Spleen (tissue), 11 donors: ENCODE results near the gene GCDH. TPM values are rescaled to one million over a fixed set of nuclear protein-coding genes. Genes with fewer than 3 reads are reported as not detected.

Experiments
- DNase-seq: peaks from one replicate; pipeline ENCODE4 v3.0.0-alpha.2; 2020
- H3K27ac ChIP-seq, 8 donors: fragments of 200-600 bp; sonication (generic) in 7 of 8; 1 replicate in 4 of 8; 2 replicates in 4 of 8; pipeline versions ENCODE4 v1.5.0 to v1.8.0; 2016 to 2021; ENCODE audit warnings: inconsistent platforms in 4 of 8, mild to moderate bottlenecking in 4 of 8, moderate library complexity in 1 of 8
- H3K27me3 ChIP-seq, 7 donors: fragments of 200-600 bp; sonication (generic) in 6 of 7; replicated peaks in 1 of 7; 1 replicate in 4 of 7; 2 replicates in 3 of 7; pipeline versions ENCODE4 v1.5.0 to v1.8.0; 2016 to 2021; ENCODE audit warnings: inconsistent platforms in 3 of 7, mild to moderate bottlenecking in 1 of 7
- H3K36me3 ChIP-seq, 6 donors: fragments of 200-600 bp; sonication (generic) in 5 of 6; 1 replicate in 4 of 6; 2 replicates in 2 of 6; pipeline versions ENCODE4 v1.5.0 to v1.8.0; 2016 to 2021; ENCODE audit warnings: inconsistent platforms in 2 of 6
- H3K4me1 ChIP-seq, 6 donors: fragments of 200-600 bp; sonication (generic) in 5 of 6; 1 replicate in 3 of 6; 2 replicates in 3 of 6; pipeline versions ENCODE4 v1.5.0 to v1.8.0; 2016 to 2021; ENCODE audit warnings: inconsistent platforms in 3 of 6
- H3K4me3 ChIP-seq, 8 donors: fragments of 200-600 bp; sonication (generic) in 7 of 8; 1 replicate in 4 of 8; 2 replicates in 4 of 8; pipeline versions ENCODE4 v1.5.0 to v1.8.0; 2016 to 2021; ENCODE audit warnings: inconsistent platforms in 4 of 8, mild to moderate bottlenecking in 4 of 8, moderate library complexity in 2 of 8
- H3K9me3 ChIP-seq, 8 donors: fragments of 200-600 bp; sonication (generic) in 7 of 8; 1 replicate in 4 of 8; 2 replicates in 4 of 8; pipeline versions ENCODE4 v1.5.0 to v1.8.0; 2016 to 2021; ENCODE audit warnings: inconsistent platforms in 4 of 8
- POLR2A ChIP-seq, 3 donors: fragments of 450-650 bp; IDR thresholded peaks; one replicate each; pipeline ENCODE4 v1.5.1; 2017; ENCODE audit warnings: antibody characterized with exemption in 3 of 3, mild to moderate bottlenecking in 1 of 3
- POLR2AphosphoS5 ChIP-seq, 3 donors: sonication (generic); formaldehyde crosslinking; IDR thresholded peaks; one replicate each; pipeline ENCODE4 v1.5.1; 2017; ENCODE audit warnings: antibody characterized with exemption in 3 of 3
- WGBS, 5 donors: extraction: QIAGEN DNeasy Blood & Tissue Kit in 3 of 5; methylation state at CpG; one replicate each; pipeline versions ENCODE4 v1.1.5 to v1.1.7; 2013 to 2018; 5-methylcytosine and 5-hydroxymethylcytosine counted together
- intact Hi-C: fragments of 100-400 bp; cut with DNase I; formaldehyde crosslinking; loops from one replicate; pipeline ENCODE4 v1.15.0; 2023; ENCODE audit warnings: low total_unique reads
- polyA plus RNA-seq, 3 donors: library from polyadenylated mRNA; stranded (reverse); fragments of 200-250 nt; gene quantifications; one replicate each; pipeline ENCODE4 v1.2.1, GENCODE V29; 2013
- total RNA-seq, 7 donors: library from RNA; depleted of rRNA in 3 of 7; stranded (reverse); fragments of >200 nt in 3 of 7; fragmentation: NEBNext Ultra II Directional in 4 of 7; extraction: Animal tissue kit (Norgen Biotek cat#: 25700) in 4 of 7; gene quantifications; one replicate each; pipeline versions ENCODE4 v1.1.0 to v1.2.1, GENCODE V29; 2016 to 2021
- TF ChIP-seq, protein P1 (sequence below), 11 experiments: fragments of 200-600 bp in 7 of 11; fragments of 450-650 bp in 4 of 11; sonication (generic) in 4 of 11; IDR thresholded peaks in 8 of 11; conservative IDR thresholded peaks in 3 of 11; 1 replicate in 7 of 11; 2 replicates in 4 of 11; pipeline versions ENCODE4 v1.4.0 to v1.8.0; 2016 to 2021; ENCODE audit warnings: antibody characterized with exemption in 11 of 11, inconsistent platforms in 4 of 11, mild to moderate bottlenecking in 1 of 11
- donor health status: healthy with polysubstance abuse.
- donor health status: DM: no; HTN: no; CAD: no; lungs with moderate emphysema.
- donor health status: DM: no; HTN: no; CAD: no.
- donor health status: Bipolar disorder and iron deficiency.
- donor health status: healthy.
- donor health status: DM: no; HTN: no; CAD: no.
- donor health status: DM: yes; HTN: yes; CAD: no.

GCDH gene
- total and polyA plus RNA-seq, 10 donors, result 16.3 to 48.4 (median 28.2) TPM

- intact Hi-C loops, result loop anchor here (10.0 kb wide), 1 partner anchor 82 kb away; the partner anchor contains the start of gene DAND5
- Histone ChIP-seq H3K27me3 (peaks cover 0 to 31% (median 16%) of the 10 kb centered on the region in 7 donors), H3K4me3 (no peak overlapping the region), H3K36me3 (peaks cover 0 to 14% (median 11%) of the 10 kb centered on the region in 6 donors), H3K9me3 (peaks cover 0 to 28% (median 10%) of the 10 kb centered on the region in 8 donors), H3K4me1 (peaks cover 11 to 70% (median 41%) of the 10 kb centered on the region in 6 donors), H3K27ac (peak overlapping the region in 4 of 8 donors; percentile 88 to 95 (median 92))
- WGBS, 5 donors, result 68 to 89% (median 77%) methylated on average over 3 of the region's 3 CpGs
- no peak for DNase-seq
- TF ChIP-seq POLR2AphosphoS5 (IDR thresholded peaks at IDR 0.05) (no peak), POLR2A (IDR thresholded peaks at IDR 0.05) (no peak)
- TF ChIP-seq, protein P1, sequence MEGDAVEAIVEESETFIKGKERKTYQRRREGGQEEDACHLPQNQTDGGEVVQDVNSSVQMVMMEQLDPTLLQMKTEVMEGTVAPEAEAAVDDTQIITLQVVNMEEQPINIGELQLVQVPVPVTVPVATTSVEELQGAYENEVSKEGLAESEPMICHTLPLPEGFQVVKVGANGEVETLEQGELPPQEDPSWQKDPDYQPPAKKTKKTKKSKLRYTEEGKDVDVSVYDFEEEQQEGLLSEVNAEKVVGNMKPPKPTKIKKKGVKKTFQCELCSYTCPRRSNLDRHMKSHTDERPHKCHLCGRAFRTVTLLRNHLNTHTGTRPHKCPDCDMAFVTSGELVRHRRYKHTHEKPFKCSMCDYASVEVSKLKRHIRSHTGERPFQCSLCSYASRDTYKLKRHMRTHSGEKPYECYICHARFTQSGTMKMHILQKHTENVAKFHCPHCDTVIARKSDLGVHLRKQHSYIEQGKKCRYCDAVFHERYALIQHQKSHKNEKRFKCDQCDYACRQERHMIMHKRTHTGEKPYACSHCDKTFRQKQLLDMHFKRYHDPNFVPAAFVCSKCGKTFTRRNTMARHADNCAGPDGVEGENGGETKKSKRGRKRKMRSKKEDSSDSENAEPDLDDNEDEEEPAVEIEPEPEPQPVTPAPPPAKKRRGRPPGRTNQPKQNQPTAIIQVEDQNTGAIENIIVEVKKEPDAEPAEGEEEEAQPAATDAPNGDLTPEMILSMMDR (IDR thresholded peaks at IDR 0.05 in 8 of 11, conservative IDR thresholded peaks at IDR 0.05 in 3 of 11), result no peak
Measured at GRCh38 chr19:12882589-12882988, 8.4 kb upstream of the GCDH start.

GRCh38 chr19:12884202-12884601, 6.8 kb upstream of the GCDH start:
- Histone ChIP-seq H3K36me3 (no peaks in the 10 kb centered on the region), H3K4me3 (peak overlapping the region in 2 of 8 donors; percentile 50 to 76), H3K27ac (peak overlapping the region in 5 of 8 donors; percentile 76 to 95 (median 91)), H3K9me3 (peaks cover 0 to 28% (median 10%) of the 10 kb centered on the region in 8 donors), H3K27me3 (peaks cover 0 to 31% (median 16%) of the 10 kb centered on the region in 7 donors), H3K4me1 (peaks cover 11 to 70% (median 40%) of the 10 kb centered on the region in 6 donors)
- intact Hi-C loops, result loop anchor here (10.0 kb wide), 1 partner anchor 81 kb away; the partner anchor contains the start of gene DAND5
- DNase-seq, result no peak
- TF ChIP-seq POLR2AphosphoS5 (IDR thresholded peaks at IDR 0.05), result no peak
- no peak for TF ChIP-seq POLR2A (IDR thresholded peaks at IDR 0.05)
- TF ChIP-seq, protein P1 (IDR thresholded peaks at IDR 0.05 in 8 of 11, conservative IDR thresholded peaks at IDR 0.05 in 3 of 11), result no peak
- 90 to 100% (median 95%) methylated on average over 3 of the region's 3 CpGs for WGBS, 5 donors

GRCh38 chr19:12884627-12884925, 6.4 kb upstream of the GCDH start:
- WGBS, 5 donors, result 72 to 80% (median 74%) methylated on average over 10 to 12 of the region's 12 CpGs
- H3K36me3 ChIP-seq, result no peaks in the 10 kb centered on the region
- H3K9me3 ChIP-seq, result peaks cover 0 to 28% (median 10%) of the 10 kb centered on the region in 8 donors
- H3K27me3 ChIP-seq, result peaks cover 0 to 31% (median 16%) of the 10 kb centered on the region in 7 donors
- peak overlapping the region in 7 of 8 donors; percentile 35 to 76 (median 50) for H3K4me3 ChIP-seq
- no peak for DNase-seq
- peaks cover 11 to 67% (median 38%) of the 10 kb centered on the region in 6 donors for H3K4me1 ChIP-seq
- intact Hi-C loops, result loop anchor here (10.0 kb wide), 1 partner anchor 80 kb away; the partner anchor contains the start of gene DAND5
- TF ChIP-seq POLR2AphosphoS5 (IDR thresholded peaks at IDR 0.05), result no peak
- TF ChIP-seq, protein P1 (IDR thresholded peaks at IDR 0.05 in 8 of 11, conservative IDR thresholded peaks at IDR 0.05 in 3 of 11), result no peak
- TF ChIP-seq POLR2A (IDR thresholded peaks at IDR 0.05), result no peak
- H3K27ac ChIP-seq, result peak overlapping the region in 5 of 8 donors; percentile 56 to 94 (median 80)

DNA sequence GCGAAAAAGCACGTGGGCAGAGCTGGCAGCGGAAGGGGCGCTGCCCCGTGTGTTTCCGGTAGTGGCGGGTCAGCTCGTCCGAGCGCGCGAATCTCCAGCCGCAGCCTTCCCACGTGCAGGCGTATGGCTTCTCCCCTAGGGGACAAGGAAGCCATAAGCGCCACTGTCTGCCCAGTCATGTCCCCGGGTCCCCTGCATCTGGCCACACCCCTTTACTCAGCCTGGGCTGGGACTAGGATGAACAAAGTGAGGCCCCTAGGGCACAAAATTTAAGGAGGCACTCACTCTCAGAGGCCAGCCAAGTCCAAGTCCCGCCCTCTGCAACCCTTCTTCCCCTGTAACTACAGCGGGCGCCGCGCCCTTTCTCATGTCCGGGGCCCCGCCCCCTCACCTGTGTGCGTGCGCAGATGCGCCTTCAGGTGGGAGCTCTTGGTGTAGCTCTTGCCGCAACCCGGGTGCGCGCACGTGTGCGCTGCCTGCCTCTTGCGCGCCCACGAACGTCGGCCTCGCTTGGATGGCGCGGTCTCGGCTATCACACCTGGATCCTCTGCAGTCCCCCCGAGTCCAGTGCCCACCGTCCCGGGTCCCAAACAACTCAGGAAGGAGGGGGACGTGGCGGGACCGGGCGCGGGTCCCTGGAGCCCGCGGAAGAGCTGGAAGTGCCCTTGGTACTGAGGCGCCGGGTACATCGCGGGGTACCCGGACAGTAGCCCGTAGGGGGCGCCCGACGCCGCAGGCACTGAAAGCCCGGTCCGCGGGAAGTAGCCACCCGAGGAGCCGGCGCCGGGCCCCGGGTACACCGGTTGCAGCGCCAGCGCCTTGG, 5.8 kb upstream of the GCDH start:
- WGBS, 5 donors, result 1 to 4% (median 1%) methylated on average over 39 to 73 of the region's 73 CpGs
- Histone ChIP-seq H3K27me3 (peaks cover 0 to 31% (median 16%) of the 10 kb centered on the region in 7 donors), H3K36me3 (no peaks in the 10 kb centered on the region), H3K27ac (peak overlapping the region in 7 of 8 donors; percentile 29 to 94 (median 71)), H3K4me1 (peaks cover 11 to 67% (median 36%) of the 10 kb centered on the region in 6 donors), H3K9me3 (peaks cover 0 to 28% (median 10%) of the 10 kb centered on the region in 8 donors), H3K4me3 (peak overlapping the region; percentile 32 to 76 (median 46))
- peak; percentile 23 to 72 (median 71) for TF ChIP-seq POLR2AphosphoS5 (IDR thresholded peaks at IDR 0.05)
- no peak for TF ChIP-seq POLR2A (IDR thresholded peaks at IDR 0.05)
- TF ChIP-seq, protein P1 (IDR thresholded peaks at IDR 0.05 in 8 of 11, conservative IDR thresholded peaks at IDR 0.05 in 3 of 11), result peak; percentile 31 to 88 (median 67)
- peak; percentile 96 for DNase-seq
- intact Hi-C loops, result loop anchor here (10.0 kb wide), 1 partner anchor 80 kb away; the partner anchor contains the start of gene DAND5
